H1 (cell line): ENCODE data around the gene CSF3. TPM values are rescaled to one million over a fixed set of nuclear protein-coding genes. Genes with fewer than 3 reads are reported as not detected.

Experiments
- CHD2 ChIP-seq: IDR thresholded peaks from 2 replicates; pipeline ENCODE4 v1.6.1; 2012; ENCODE audit warnings: low read length, improper control_type of control experiment
- HDAC6 ChIP-seq: IDR thresholded peaks from one replicate; pipeline ENCODE4 v1.7.1; 2012; ENCODE audit warnings: low read depth, mild to moderate bottlenecking, inconsistent platforms, low read length, moderate library complexity
- KDM5A ChIP-seq: fragments of 200-600 bp; IDR thresholded peaks from 2 replicates; pipeline ENCODE4 v1.7.1; 2012; ENCODE audit warnings: mild to moderate bottlenecking, low read length, inconsistent platforms, mixed read lengths
- SAP30 ChIP-seq: fragments of 300-600 bp; sonication (generic); IDR thresholded peaks from 2 replicates; pipeline ENCODE4 v1.7.1; 2012; ENCODE audit warnings: low read length, moderate library complexity, mild to moderate bottlenecking, inconsistent platforms; ENCODE audit not compliant: insufficient read depth, insufficient replicate concordance
- polyA plus RNA-seq, 7 experiments: library from polyadenylated mRNA; depleted of rRNA in 3 of 7; stranded (reverse) in 5 of 7; unstranded in 2 of 7; fragments of >200 nt in 5 of 7; fragments of 200-250 nt in 2 of 7; gene quantifications; 1 replicate in 5 of 7; 2 replicates in 1 of 7; 4 replicates in 1 of 7; pipeline versions ENCODE4 v1.2.1 to v1.2.3, GENCODE V29; 2011 to 2013; ENCODE audit warnings: missing spikeins in 2 of 7, mixed read lengths in 2 of 7
- total RNA-seq: library from RNA; stranded (reverse); fragmentation: NEBNext Ultra II Directional; extraction: Animal tissue kit (Norgen Biotek cat#: 25700); gene quantifications from 2 replicates; pipeline ENCODE4 v1.2.1, GENCODE V29; 2021

The CSF3 gene
- total and polyA plus RNA-seq, 2 of the 8 experiments (the other 6 are each of a cell fraction or from before 2014, with no cell fraction given), result 0.03 TPM; not detected in 1

GRCh38 chr17:40028595-40028994 lies 13.4 kb downstream of the CSF3 start (continued):
- TF ChIP-seq CHD2, result no peak
- TF ChIP-seq SAP30, result no peak
- no peak for TF ChIP-seq HDAC6
- TF ChIP-seq KDM5A, result no peak
